K562 (cell line): ENCODE measurements around the gene IDI1. TPM values are rescaled to one million over a fixed set of nuclear protein-coding genes. Genes with fewer than 3 reads are reported as not detected.
A peak's percentile ranks its signal among the peaks of the same experiment; 100 is the strongest.

Experiments
- BHLHE40 ChIP-seq: IDR thresholded peaks from 2 replicates; pipeline ENCODE4 v1.6.1; 2011; ENCODE audit warnings: low read length, improper control_type of control experiment
- CHD4 ChIP-seq: fragments of 200-600 bp; sonication (generic); IDR thresholded peaks from 3 replicates; pipeline ENCODE4 v1.6.1; 2012; ENCODE audit warnings: low read depth, mild to moderate bottlenecking, mixed read lengths, low read length, inconsistent platforms; ENCODE audit not compliant: insufficient read depth, insufficient replicate concordance, poor library complexity, severe bottlenecking
- ELF4 ChIP-seq: fragments of 450-650 bp; formaldehyde crosslinking; IDR thresholded peaks from 2 replicates; pipeline ENCODE4 v1.4.0; 2022; ENCODE audit warnings: missing genetic modification characterization
- ERF ChIP-seq: fragments of 450-650 bp; formaldehyde crosslinking; IDR thresholded peaks from 2 replicates; pipeline ENCODE4 v1.4.0; 2020; ENCODE audit warnings: mild to moderate bottlenecking, mixed read lengths
- GATA2 ChIP-seq: sonication (generic); formaldehyde crosslinking; IDR thresholded peaks from 2 replicates; pipeline ENCODE4 v1.4.0; 2020; ENCODE audit warnings: mild to moderate bottlenecking, missing genetic modification reagents
- JUNB ChIP-seq: fragments of 450-650 bp; formaldehyde crosslinking; conservative IDR thresholded peaks from 2 replicates; pipeline ENCODE4 v1.4.0; 2020; ENCODE audit warnings: mild to moderate bottlenecking
- MEIS2 ChIP-seq: fragments of 450-650 bp; IDR thresholded peaks from 2 replicates; pipeline ENCODE4 v1.6.1; 2014; ENCODE audit warnings: mild to moderate bottlenecking; ENCODE audit not compliant: partially characterized antibody
- NCOR1 ChIP-seq: fragments of 450-650 bp; IDR thresholded peaks from 2 replicates; pipeline ENCODE4 v1.6.1; 2016; ENCODE audit warnings: mild to moderate bottlenecking, moderate library complexity
- NFYB ChIP-seq: IDR thresholded peaks from 2 replicates; pipeline ENCODE4 v1.6.1; 2011; ENCODE audit warnings: mild to moderate bottlenecking, moderate library complexity; ENCODE audit not compliant: insufficient read length; ENCODE audit errors: extremely low read depth
- SIX5 ChIP-seq, 2 experiments: IDR thresholded peaks; 2 replicates each; pipeline ENCODE4 v1.6.1; 2011; ENCODE audit warnings: low read length in 2 of 2, borderline replicate concordance in 1 of 2, low read depth in 1 of 2, mild to moderate bottlenecking in 1 of 2, moderate library complexity in 1 of 2; ENCODE audit not compliant: insufficient read depth in 1 of 2
- SUPT5H ChIP-seq: fragments of 450-650 bp; IDR thresholded peaks from 2 replicates; pipeline ENCODE4 v1.6.1; 2016
- TAL1 ChIP-seq: fragments of 450-650 bp; IDR thresholded peaks from 2 replicates; pipeline ENCODE4 v1.6.1; 2016; ENCODE audit warnings: mild to moderate bottlenecking
- YY1 ChIP-seq, 3 experiments: IDR thresholded peaks; 2 replicates each; pipeline ENCODE4 v1.6.1; 2011; ENCODE audit warnings: low read length in 2 of 3, mild to moderate bottlenecking in 2 of 3, moderate library complexity in 2 of 3, borderline replicate concordance in 1 of 3, control low read depth in 1 of 3, low read depth in 1 of 3; ENCODE audit not compliant: insufficient read depth in 3 of 3, insufficient replicate concordance in 2 of 3, control insufficient read depth in 1 of 3, insufficient read length in 1 of 3; ENCODE audit errors: extremely low read depth in 1 of 3
- polyA plus RNA-seq, 8 experiments: library from polyadenylated mRNA; depleted of rRNA in 4 of 8; stranded (reverse) in 5 of 8; unstranded in 3 of 8; fragments of >200 nt; fragmentation: Nextera tagmentation in 2 of 8; fragmentation: Illumina TruSeq in 1 of 8; extraction: Ambion mirVana in 2 of 8; extraction: Trizol in 1 of 8; gene quantifications; 2 replicates each; pipeline versions ENCODE4 v1.2.1 to v1.2.3, GENCODE V29; 2011 to 2014; ENCODE audit warnings: inconsistent platforms in 1 of 8, missing spikeins in 1 of 8
- total RNA-seq, 7 experiments: library from RNA; depleted of rRNA in 6 of 7; stranded (reverse); fragments of >200 nt in 6 of 7; fragmentation: Illumina TruSeq in 2 of 7; extraction: Trizol in 2 of 7; gene quantifications; 2 replicates each; pipeline versions ENCODE4 v1.2.1 to v1.2.3, GENCODE V29; 2011 to 2021; ENCODE audit warnings: low replicate concordance in 1 of 7
- TF ChIP-seq, protein P1 (sequence below): fragments of 450-650 bp; IDR thresholded peaks from 2 replicates; pipeline ENCODE4 v1.6.1; 2018; ENCODE audit not compliant: partially characterized antibody
- TF ChIP-seq, protein P2 (sequence below): sonication (generic); formaldehyde crosslinking; IDR thresholded peaks from 2 replicates; pipeline ENCODE4 v1.8.1; 2023; ENCODE audit warnings: mild to moderate bottlenecking, missing genetic modification reagents
- TF ChIP-seq, protein P3 (sequence below): sonication (generic); formaldehyde crosslinking; IDR thresholded peaks from 2 replicates; pipeline ENCODE4 v1.8.0; 2022; ENCODE audit warnings: missing genetic modification reagents, mild to moderate bottlenecking, moderate library complexity, borderline replicate concordance
- TF ChIP-seq, protein P4 (sequence below): sonication (generic); formaldehyde crosslinking; IDR thresholded peaks from 2 replicates; pipeline ENCODE4 v1.8.1; 2023; ENCODE audit warnings: mild to moderate bottlenecking, missing genetic modification reagents

The IDI1 gene
- total and polyA plus RNA-seq, 9 of the 15 experiments (the other 6 are each of a cell fraction or from before 2014, with no cell fraction given): 70.0 to 265 (median 119) TPM

DNA sequence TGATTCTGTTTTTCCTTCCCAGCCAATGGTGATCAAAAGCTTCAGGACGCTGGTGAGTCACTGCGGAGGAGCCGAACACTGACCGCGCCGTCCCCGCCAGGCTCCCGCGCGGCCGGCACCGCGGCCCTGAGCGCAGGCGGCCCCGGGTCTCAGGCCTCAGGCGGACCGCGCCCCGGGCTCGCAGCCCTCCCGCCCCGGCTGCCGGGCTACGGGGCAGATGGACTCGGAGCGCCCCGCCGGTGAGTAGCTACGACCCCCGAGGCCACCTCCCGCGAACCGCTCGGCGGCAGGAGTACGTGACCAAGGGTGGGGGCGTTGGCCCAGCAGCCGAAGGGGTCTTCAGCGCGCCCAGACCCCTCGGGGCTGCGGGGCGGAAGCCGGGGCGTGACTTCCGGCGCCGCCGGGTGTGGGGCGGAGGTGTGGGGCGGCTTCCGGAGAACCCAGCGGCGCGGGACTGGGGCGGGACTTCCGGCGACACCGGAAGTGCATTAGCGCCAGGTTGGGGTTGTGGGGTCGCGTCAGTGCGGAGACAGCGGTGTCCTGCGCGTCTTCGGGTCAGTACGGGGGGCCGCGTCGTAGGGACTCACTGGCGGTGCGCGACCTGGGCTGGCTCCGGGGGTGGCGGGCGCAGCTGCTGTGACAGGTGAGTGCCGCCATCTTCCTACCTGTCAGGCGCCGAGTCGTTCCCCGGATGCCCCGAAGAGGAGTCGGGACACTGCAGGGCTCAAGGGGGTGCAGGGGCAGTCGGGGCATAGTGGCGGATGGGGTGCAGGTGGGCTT is 7.6 kb upstream of the IDI1 start, which contains the start of gene WDR37 (continued):
- TF ChIP-seq, protein P1, sequence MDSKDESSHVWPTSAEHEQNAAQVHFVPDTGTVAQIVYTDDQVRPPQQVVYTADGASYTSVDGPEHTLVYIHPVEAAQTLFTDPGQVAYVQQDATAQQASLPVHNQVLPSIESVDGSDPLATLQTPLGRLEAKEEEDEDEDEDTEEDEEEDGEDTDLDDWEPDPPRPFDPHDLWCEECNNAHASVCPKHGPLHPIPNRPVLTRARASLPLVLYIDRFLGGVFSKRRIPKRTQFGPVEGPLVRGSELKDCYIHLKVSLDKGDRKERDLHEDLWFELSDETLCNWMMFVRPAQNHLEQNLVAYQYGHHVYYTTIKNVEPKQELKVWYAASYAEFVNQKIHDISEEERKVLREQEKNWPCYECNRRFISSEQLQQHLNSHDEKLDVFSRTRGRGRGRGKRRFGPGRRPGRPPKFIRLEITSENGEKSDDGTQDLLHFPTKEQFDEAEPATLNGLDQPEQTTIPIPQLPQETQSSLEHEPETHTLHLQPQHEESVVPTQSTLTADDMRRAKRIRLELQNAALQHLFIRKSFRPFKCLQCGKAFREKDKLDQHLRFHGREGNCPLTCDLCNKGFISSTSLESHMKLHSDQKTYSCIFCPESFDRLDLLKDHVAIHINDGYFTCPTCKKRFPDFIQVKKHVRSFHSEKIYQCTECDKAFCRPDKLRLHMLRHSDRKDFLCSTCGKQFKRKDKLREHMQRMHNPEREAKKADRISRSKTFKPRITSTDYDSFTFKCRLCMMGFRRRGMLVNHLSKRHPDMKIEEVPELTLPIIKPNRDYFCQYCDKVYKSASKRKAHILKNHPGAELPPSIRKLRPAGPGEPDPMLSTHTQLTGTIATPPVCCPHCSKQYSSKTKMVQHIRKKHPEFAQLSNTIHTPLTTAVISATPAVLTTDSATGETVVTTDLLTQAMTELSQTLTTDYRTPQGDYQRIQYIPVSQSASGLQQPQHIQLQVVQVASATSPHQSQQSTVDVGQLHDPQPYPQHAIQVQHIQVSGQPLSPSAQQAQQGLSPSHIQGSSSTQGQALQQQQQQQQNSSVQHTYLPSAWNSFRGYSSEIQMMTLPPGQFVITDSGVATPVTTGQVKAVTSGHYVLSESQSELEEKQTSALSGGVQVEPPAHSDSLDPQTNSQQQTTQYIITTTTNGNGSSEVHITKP: no peak
- TF ChIP-seq MEIS2 (no peak), SUPT5H (peak; percentile 79), NFYB (peak; percentile 50), CHD4 (no peak), JUNB (CRISPR knock-in tag) (no peak), SIX5 (IDR thresholded peaks at IDR 0.05; ENCODE audit: borderline replicate concordance in 1 of 2, insufficient read depth in 1 of 2, low read depth in 1 of 2, low read length in 2 of 2) (0 out of 4 replicates have a peak, but pooled peaks of 1 of the 2 experiments have one; percentile 22), ELF4 (CRISPR knock-in tag) (0 out of 2 replicates have a peak, but pooled peaks have one; percentile 8), NCOR1 (peak; percentile 70), YY1 (IDR thresholded peaks at IDR 0.05; ENCODE audit: borderline replicate concordance in 1 of 3, control insufficient read depth in 1 of 3, extremely low read depth in 1 of 3, insufficient read depth in 3 of 3, insufficient read length in 1 of 3, insufficient replicate concordance in 2 of 3, low read depth in 1 of 3, low read length in 2 of 3) (peak; percentile 39 to 85 (median 79)), GATA2 (CRISPR knock-in tag) (no peak), TAL1 (no peak), ERF (CRISPR knock-in tag) (0 out of 2 replicates have a peak, but pooled peaks have one; percentile 18), BHLHE40 (peak; percentile 42; the same call in 1 of the 2 replicates)
- TF ChIP-seq, protein P2, sequence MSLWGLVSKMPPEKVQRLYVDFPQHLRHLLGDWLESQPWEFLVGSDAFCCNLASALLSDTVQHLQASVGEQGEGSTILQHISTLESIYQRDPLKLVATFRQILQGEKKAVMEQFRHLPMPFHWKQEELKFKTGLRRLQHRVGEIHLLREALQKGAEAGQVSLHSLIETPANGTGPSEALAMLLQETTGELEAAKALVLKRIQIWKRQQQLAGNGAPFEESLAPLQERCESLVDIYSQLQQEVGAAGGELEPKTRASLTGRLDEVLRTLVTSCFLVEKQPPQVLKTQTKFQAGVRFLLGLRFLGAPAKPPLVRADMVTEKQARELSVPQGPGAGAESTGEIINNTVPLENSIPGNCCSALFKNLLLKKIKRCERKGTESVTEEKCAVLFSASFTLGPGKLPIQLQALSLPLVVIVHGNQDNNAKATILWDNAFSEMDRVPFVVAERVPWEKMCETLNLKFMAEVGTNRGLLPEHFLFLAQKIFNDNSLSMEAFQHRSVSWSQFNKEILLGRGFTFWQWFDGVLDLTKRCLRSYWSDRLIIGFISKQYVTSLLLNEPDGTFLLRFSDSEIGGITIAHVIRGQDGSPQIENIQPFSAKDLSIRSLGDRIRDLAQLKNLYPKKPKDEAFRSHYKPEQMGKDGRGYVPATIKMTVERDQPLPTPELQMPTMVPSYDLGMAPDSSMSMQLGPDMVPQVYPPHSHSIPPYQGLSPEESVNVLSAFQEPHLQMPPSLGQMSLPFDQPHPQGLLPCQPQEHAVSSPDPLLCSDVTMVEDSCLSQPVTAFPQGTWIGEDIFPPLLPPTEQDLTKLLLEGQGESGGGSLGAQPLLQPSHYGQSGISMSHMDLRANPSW (CRISPR knock-in tag): no peak
- TF ChIP-seq, protein P3, sequence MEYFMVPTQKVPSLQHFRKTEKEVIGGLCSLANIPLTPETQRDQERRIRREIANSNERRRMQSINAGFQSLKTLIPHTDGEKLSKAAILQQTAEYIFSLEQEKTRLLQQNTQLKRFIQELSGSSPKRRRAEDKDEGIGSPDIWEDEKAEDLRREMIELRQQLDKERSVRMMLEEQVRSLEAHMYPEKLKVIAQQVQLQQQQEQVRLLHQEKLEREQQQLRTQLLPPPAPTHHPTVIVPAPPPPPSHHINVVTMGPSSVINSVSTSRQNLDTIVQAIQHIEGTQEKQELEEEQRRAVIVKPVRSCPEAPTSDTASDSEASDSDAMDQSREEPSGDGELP (CRISPR knock-in tag): peak; percentile 96
- TF ChIP-seq, protein P4, sequence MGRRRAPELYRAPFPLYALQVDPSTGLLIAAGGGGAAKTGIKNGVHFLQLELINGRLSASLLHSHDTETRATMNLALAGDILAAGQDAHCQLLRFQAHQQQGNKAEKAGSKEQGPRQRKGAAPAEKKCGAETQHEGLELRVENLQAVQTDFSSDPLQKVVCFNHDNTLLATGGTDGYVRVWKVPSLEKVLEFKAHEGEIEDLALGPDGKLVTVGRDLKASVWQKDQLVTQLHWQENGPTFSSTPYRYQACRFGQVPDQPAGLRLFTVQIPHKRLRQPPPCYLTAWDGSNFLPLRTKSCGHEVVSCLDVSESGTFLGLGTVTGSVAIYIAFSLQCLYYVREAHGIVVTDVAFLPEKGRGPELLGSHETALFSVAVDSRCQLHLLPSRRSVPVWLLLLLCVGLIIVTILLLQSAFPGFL: peak; percentile 88; the same call in 1 of the 2 replicates
